Lung (tissue), 10 donors: ENCODE measurements around the gene EXOSC6. TPM values are rescaled to one million over a fixed set of nuclear protein-coding genes. Genes with fewer than 3 reads are reported as not detected.
"Not testable (repeated sequence)": the region's sequence is repeated elsewhere in the genome, so short reads cannot be mapped to it uniquely, and the experiment has no call there.

ENCODE experiments used
- ATAC-seq: fragments of 200-7000 bp; cut with Tn5 transposase; one replicate; pipeline ENCODE4 v1.9.1; 2020; ENCODE audit warnings: moderate number of reproducible peaks; ENCODE audit not compliant: insufficient read depth, low FRiP score
- DNase-seq, 3 donors: peaks; one replicate each; pipeline ENCODE4 v3.0.0-alpha.2; 2013 to 2017
- H3K27ac ChIP-seq, 2 donors: one replicate each; pipeline ENCODE4 v1.5.1; 2013; ENCODE audit warnings: mild to moderate bottlenecking in 2 of 2, moderate library complexity in 2 of 2, control low read depth in 1 of 2, inconsistent platforms in 1 of 2, low read depth in 1 of 2, low read length in 1 of 2
- H3K27me3 ChIP-seq, 3 donors: one replicate each; pipeline ENCODE4 v1.5.1; 2013; ENCODE audit warnings: low read length in 2 of 3; ENCODE audit not compliant: control insufficient read depth in 3 of 3, insufficient read depth in 3 of 3
- H3K36me3 ChIP-seq, 4 donors: one replicate each; pipeline ENCODE4 v1.5.1; 2013; ENCODE audit warnings: low read length in 4 of 4, mild to moderate bottlenecking in 1 of 4, moderate library complexity in 1 of 4; ENCODE audit not compliant: control insufficient read depth in 4 of 4, insufficient read depth in 4 of 4
- H3K4me1 ChIP-seq, 5 donors: one replicate each; pipeline ENCODE4 v1.5.1; 2013; ENCODE audit warnings: low read length in 5 of 5, mild to moderate bottlenecking in 2 of 5, moderate library complexity in 1 of 5; ENCODE audit not compliant: control insufficient read depth in 5 of 5, insufficient read depth in 5 of 5
- H3K4me3 ChIP-seq: one replicate; pipeline ENCODE4 v1.5.1; 2013; ENCODE audit warnings: mild to moderate bottlenecking, control low read depth, moderate library complexity
- H3K9ac ChIP-seq, 2 donors: one replicate each; pipeline ENCODE4 v1.5.1; 2013; ENCODE audit warnings: low read length in 2 of 2, control low read depth in 1 of 2; ENCODE audit not compliant: insufficient read depth in 1 of 2
- H3K9me3 ChIP-seq, 4 donors: one replicate each; pipeline ENCODE4 v1.5.1; 2013; ENCODE audit warnings: low read length in 3 of 4, mild to moderate bottlenecking in 1 of 4, moderate library complexity in 1 of 4; ENCODE audit not compliant: control insufficient read depth in 4 of 4, insufficient read depth in 3 of 4
- WGBS, 2 donors: extraction: QIAGEN DNeasy Blood & Tissue Kit; methylation state at CpG; one replicate each; pipeline ENCODE4 v1.1.7; 2013; 5-methylcytosine and 5-hydroxymethylcytosine counted together
- polyA plus RNA-seq, 2 donors: library from polyadenylated mRNA; stranded (reverse); fragments of 200-250 nt; gene quantifications; one replicate each; pipeline ENCODE4 v1.2.1, GENCODE V29; 2013
- total RNA-seq, 2 donors: library from RNA; depleted of rRNA in 1 of 2; stranded (reverse); fragments of >200 nt in 1 of 2; gene quantifications; one replicate each; pipeline ENCODE4 v1.2.1, GENCODE V29; 2014 to 2021
- donor health status: Bipolar disorder and iron deficiency.
- donor health status: healthy.
- donor health status: DM: yes; HTN: yes; CAD: no.

The EXOSC6 gene
- total and polyA plus RNA-seq, 4 donors, result 7.1 to 28.0 (median 22.7) TPM

DNA sequence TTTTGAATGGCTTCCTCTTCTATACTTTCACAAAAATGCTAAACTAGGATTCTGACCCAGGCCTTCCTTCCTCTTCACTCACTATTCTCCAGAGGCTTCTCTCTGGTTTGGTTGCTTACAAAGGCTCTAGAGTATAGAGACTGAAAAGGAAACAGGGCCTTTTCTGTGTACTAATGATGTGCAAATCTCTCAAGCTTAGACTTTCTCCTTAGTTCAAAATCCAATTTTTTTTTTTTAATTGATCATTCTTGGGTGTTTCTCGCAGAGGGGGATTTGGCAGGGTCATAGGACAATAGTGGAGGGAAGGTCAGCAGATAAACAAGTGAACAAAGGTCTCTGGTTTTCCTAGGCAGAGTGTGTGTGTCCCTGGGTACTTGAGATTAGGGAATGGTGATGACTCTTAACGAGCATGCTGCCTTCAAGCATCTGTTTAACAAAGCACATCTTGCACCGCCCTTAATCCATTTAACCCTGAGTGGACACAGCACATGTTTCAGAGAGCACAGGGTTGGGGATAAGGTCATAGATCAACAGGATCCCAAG is 27.7 kb downstream of the EXOSC6 start:
- H3K36me3 ChIP-seq, ATAC-seq, H3K27ac ChIP-seq, H3K4me3 ChIP-seq, H3K4me1 ChIP-seq, H3K9me3 ChIP-seq, H3K27me3 ChIP-seq, DNase-seq, H3K9ac ChIP-seq: not testable (repeated sequence)
- WGBS, 2 donors, result 77 to 91% methylated on average over 1 of the region's 3 CpGs

DNA sequence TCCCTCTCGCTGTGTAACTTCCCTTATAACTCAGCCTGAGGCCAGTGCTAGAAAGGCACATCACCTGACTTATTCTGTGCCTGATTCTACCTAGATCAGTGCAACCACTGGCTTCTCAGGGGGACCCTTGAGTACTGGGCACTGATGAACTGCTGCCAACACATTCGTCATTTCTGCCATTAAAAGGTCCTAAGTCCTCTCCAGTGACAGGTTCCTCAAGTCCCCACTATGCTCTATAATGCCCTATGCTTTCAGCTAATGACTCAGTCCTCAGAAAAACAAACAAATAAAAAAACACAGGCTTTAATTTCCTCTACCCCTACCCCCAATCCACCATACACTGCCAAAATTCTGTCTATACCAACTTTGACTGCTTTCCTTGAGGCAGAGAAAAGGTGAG is 28.5 kb downstream of the EXOSC6 start:
- WGBS, 2 donors, result 63 to 90% methylated on average over 1 of the region's 2 CpGs

DNA sequence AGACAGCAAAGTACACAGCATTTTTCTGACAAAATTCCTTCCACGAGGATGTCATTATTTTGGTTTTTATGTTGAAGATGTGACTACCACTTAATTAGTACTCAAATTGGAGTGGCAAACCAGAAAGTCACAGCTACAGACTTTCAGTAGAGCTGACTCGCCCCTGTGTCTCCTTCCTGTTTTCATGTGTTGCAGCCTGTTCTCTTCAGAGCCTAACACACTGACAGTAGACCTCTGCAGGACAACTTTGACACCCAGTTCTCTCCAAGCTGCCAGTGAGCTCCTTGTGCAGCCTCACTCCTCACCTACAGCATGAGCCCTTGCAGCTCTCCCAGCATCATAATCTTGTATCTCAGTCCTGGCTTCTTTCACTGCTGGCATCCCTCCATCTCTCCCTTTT is 29.2 kb downstream of the EXOSC6 start:
- H3K27me3 ChIP-seq, H3K4me1 ChIP-seq, DNase-seq, H3K9ac ChIP-seq, H3K36me3 ChIP-seq, H3K27ac ChIP-seq, ATAC-seq, H3K4me3 ChIP-seq, H3K9me3 ChIP-seq: not testable (repeated sequence)
- WGBS, 2 donors, result 53 to 68% methylated on average over 2 of the region's 2 CpGs

More for the DNA sequence above, 28.5 kb downstream of the EXOSC6 start:
- ATAC-seq, DNase-seq, H3K27me3 ChIP-seq, H3K36me3 ChIP-seq, H3K4me1 ChIP-seq, H3K4me3 ChIP-seq, H3K9ac ChIP-seq, H3K27ac ChIP-seq, H3K9me3 ChIP-seq: not testable (repeated sequence)

DNA sequence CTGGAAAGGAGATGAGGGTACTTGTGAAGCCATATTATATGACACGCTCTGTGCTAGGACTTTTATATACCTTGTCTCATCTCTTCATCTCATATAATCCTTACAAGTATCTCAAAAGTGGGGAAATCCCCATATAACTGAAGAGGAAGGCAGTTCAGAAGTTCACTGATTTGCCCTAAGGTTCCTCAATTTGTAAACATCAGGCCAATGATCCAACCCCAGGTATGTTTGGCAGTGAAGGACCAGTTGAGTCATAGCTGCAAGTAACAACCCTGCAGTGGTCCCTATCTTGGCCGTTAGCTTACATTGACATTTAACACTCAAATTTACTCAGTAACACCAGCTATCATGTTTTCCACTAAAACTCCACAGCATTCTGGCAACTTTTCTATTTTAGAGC is 33.2 kb downstream of the EXOSC6 start:
- not testable (repeated sequence) for H3K4me1 ChIP-seq, H3K27ac ChIP-seq, DNase-seq, H3K4me3 ChIP-seq, H3K9ac ChIP-seq, H3K36me3 ChIP-seq, H3K9me3 ChIP-seq, ATAC-seq, H3K27me3 ChIP-seq
- 90 to 92% methylated on average over 2 of the region's 2 CpGs for WGBS, 2 donors

- not testable (repeated sequence) for H3K27ac ChIP-seq, H3K4me1 ChIP-seq, ATAC-seq, H3K9me3 ChIP-seq, H3K36me3 ChIP-seq, H3K9ac ChIP-seq, H3K4me3 ChIP-seq, H3K27me3 ChIP-seq, DNase-seq
- WGBS, 2 donors, result 92 to 95% methylated on average over 5 to 6 of the region's 6 CpGs
Observed at GRCh38 chr16:70206382-70206781, 45.4 kb downstream of the EXOSC6 start.

DNA sequence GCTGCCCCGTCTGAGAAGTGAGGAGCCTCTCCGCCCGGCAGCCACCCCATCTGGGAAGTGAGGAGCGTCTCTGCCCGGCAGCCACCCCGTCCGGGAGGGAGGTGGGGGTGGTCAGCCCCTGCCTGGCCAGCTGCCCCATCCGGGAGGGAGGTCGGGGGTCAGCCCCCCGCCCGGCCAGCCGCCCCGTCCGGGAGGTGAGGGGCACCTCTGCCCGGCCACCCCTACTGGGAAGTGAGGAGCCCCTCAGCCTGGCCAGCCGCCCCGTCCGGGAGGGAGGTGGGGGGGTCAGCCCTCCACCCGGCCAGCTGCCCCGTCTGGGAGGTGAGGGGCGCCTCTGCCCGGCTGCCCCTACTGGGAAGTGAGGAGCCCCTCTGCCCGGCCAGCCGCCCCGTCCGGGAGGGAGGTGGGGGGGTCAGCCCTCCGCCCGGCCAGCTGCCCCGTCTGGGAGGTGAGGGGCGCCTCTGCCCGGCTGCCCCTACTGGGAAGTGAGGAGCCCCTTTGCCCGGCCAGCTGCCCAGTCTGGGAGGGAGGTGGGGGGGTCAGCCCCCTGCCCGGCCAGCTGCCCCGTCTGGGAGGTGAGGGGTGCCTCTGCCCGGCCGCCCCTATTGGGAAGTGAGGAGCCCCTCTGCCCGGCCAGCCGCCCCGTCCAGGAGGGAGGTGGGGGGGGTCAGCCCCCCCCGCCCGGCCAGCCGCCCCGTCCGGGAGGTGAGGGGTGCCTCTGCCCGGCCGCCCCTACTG is 46.9 kb downstream of the EXOSC6 start:
- H3K9ac ChIP-seq, DNase-seq, H3K4me3 ChIP-seq, ATAC-seq, H3K4me1 ChIP-seq, H3K36me3 ChIP-seq, H3K27me3 ChIP-seq, H3K9me3 ChIP-seq, H3K27ac ChIP-seq: not testable (repeated sequence)
- 94 to 100% methylated on average over 17 to 46 of the region's 46 CpGs for WGBS, 2 donors

- not testable (repeated sequence) for H3K27me3 ChIP-seq, H3K9ac ChIP-seq, ATAC-seq, H3K36me3 ChIP-seq, H3K9me3 ChIP-seq, DNase-seq, H3K4me3 ChIP-seq, H3K27ac ChIP-seq, H3K4me1 ChIP-seq
- whole genome bisulfite sequencing, 2 donors, result 95 to 99% methylated on average over 10 to 17 of the region's 29 CpGs
Observed at GRCh38 chr16:70204010-70204409, 47.7 kb downstream of the EXOSC6 start.

DNA sequence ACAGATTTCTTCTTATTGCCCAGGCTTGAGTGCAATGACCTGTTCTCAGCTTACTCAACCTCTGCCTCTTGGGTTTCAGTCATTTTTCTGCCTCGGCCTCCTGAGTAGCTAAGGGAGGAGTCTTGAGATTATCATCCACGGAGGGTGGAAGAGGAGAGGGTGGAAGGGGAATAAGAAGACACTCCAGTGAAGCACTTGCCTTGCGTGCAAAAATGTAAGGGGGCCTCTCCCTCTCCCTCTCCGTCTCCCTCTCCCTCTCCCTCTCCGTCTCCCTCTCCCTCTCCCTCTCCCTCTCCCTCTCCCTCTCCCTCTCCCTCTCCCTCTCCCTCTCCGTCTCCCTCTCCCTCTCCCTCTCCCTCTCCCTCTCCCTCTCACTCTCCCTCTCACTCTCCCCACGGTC is 48.2 kb downstream of the EXOSC6 start:
- H3K27ac ChIP-seq, H3K4me1 ChIP-seq, H3K9me3 ChIP-seq, H3K4me3 ChIP-seq, ATAC-seq, H3K36me3 ChIP-seq, H3K27me3 ChIP-seq, DNase-seq, H3K9ac ChIP-seq: not testable (repeated sequence)
- WGBS, 2 donors, result 71 to 80% methylated on average over 3 to 4 of the region's 7 CpGs
